ENCODE results near the gene ERBB4. TPM values are rescaled to one million over a fixed set of nuclear protein-coding genes. Genes with fewer than 3 reads are reported as not detected.

Gene ERBB4
- total RNA-seq, 4 donors from 2014 or later = 5.5 to 21.0 (median 18.3) TPM

GRCh38 chr2:211673133-211673905 is 865.3 kb downstream of the ERBB4 start:
- TF ChIP-seq CTCF (IDR thresholded peaks at IDR 0.05) (no peak), POLR2A (IDR thresholded peaks at IDR 0.05) (no peak)
- intact Hi-C loops (cut with DNase I) = no loop called here
- Histone ChIP-seq H3K36me3 (no peaks in the 10 kb centered on the region), H3K27me3 (no peaks in the 10 kb centered on the region), H3K4me1 (no peaks in the 10 kb centered on the region), H3K4me3 (replicated peaks in 1 of 3) (no peak overlapping the region), H3K9me3 (no peaks in the 10 kb centered on the region), H3K27ac (no peak overlapping the region)
- WGBS, 2 donors = 67 to 72% methylated on average over 3 of the region's 3 CpGs
- no peak for DNase-seq

GRCh38 chr2:211671977-211672376 is 866.6 kb downstream of the ERBB4 start:
- no peaks in the 10 kb centered on the region for H3K4me1 ChIP-seq
- no peak overlapping the region for H3K4me3 ChIP-seq (replicated peaks in 1 of 3)
- H3K27me3 ChIP-seq = no peaks in the 10 kb centered on the region
- no peak for DNase-seq
- intact Hi-C loops (cut with DNase I) = no loop called here
- no peak overlapping the region for H3K27ac ChIP-seq
- TF ChIP-seq CTCF (IDR thresholded peaks at IDR 0.05) = no peak
- no peak for TF ChIP-seq POLR2A (IDR thresholded peaks at IDR 0.05)
- H3K9me3 ChIP-seq = no peaks in the 10 kb centered on the region
- H3K36me3 ChIP-seq = no peaks in the 10 kb centered on the region
- 77 to 83% methylated on average over 1 of the region's 1 CpG for WGBS, 2 donors

- H3K9me3 ChIP-seq = no peaks in the 10 kb centered on the region
- no peak for TF ChIP-seq CTCF (IDR thresholded peaks at IDR 0.05)
- 79 to 91% methylated on average over 2 of the region's 2 CpGs for WGBS, 2 donors
- DNase-seq = no peak
- H3K27me3 ChIP-seq = no peaks in the 10 kb centered on the region
- no peak overlapping the region for H3K27ac ChIP-seq
- no peaks in the 10 kb centered on the region for H3K36me3 ChIP-seq
- intact Hi-C loops (cut with DNase I) = no loop called here
- H3K4me3 ChIP-seq (replicated peaks in 1 of 3) = no peak overlapping the region
- H3K4me1 ChIP-seq = no peaks in the 10 kb centered on the region
Observed at GRCh38 chr2:211665299-211665698, 873.3 kb downstream of the ERBB4 start.

GRCh38 chr2:211664321-211664720 is 874.3 kb downstream of the ERBB4 start:
- Histone ChIP-seq H3K9me3 (no peaks in the 10 kb centered on the region), H3K27ac (no peak overlapping the region), H3K4me3 (replicated peaks in 1 of 3) (no peak overlapping the region), H3K36me3 (no peaks in the 10 kb centered on the region), H3K4me1 (no peaks in the 10 kb centered on the region), H3K27me3 (no peaks in the 10 kb centered on the region)
- 78 to 89% methylated on average over 2 of the region's 2 CpGs for WGBS, 2 donors
- intact Hi-C loops (cut with DNase I) = no loop called here
- TF ChIP-seq CTCF (IDR thresholded peaks at IDR 0.05) = no peak
- TF ChIP-seq POLR2A (IDR thresholded peaks at IDR 0.05) = no peak
- no peak for DNase-seq

- H3K4me1 ChIP-seq = no peaks in the 10 kb centered on the region
- no peak overlapping the region for H3K4me3 ChIP-seq (replicated peaks in 1 of 3)
- DNase-seq = no peak
- no peaks in the 10 kb centered on the region for H3K36me3 ChIP-seq
- 91% methylated on average over 3 of the region's 3 CpGs for WGBS, 2 donors
- no peak overlapping the region for H3K27ac ChIP-seq
- intact Hi-C loops (cut with DNase I) = no loop called here
- H3K27me3 ChIP-seq = no peaks in the 10 kb centered on the region
- H3K9me3 ChIP-seq = no peaks in the 10 kb centered on the region
- TF ChIP-seq POLR2A (IDR thresholded peaks at IDR 0.05) = no peak
- TF ChIP-seq CTCF (IDR thresholded peaks at IDR 0.05) = no peak
Observed at GRCh38 chr2:211654211-211654780, 884.3 kb downstream of the ERBB4 start.
